Liver (tissue), 3 donors: Measurements from ENCODE around the gene FAM20C.

ENCODE experiments used
- EGR1 ChIP-seq, 2 donors: IDR thresholded peaks; 2 replicates each; pipeline ENCODE4 v1.6.1; 2016 to 2018; ENCODE audit warnings: antibody characterized with exemption in 2 of 2, low read depth in 2 of 2
- FOXA1 ChIP-seq: IDR thresholded peaks from 2 replicates; pipeline ENCODE4 v1.6.1; 2016; ENCODE audit warnings: antibody characterized with exemption
- GABPA ChIP-seq, 2 donors: IDR thresholded peaks in 1 of 2; conservative IDR thresholded peaks in 1 of 2; 2 replicates each; pipeline ENCODE4 v1.6.1; 2016; ENCODE audit warnings: antibody characterized with exemption in 2 of 2, mild to moderate bottlenecking in 1 of 2, moderate library complexity in 1 of 2
- JUND ChIP-seq, 2 donors: IDR thresholded peaks; 2 replicates each; pipeline ENCODE4 v1.6.1; 2016; ENCODE audit warnings: antibody characterized with exemption in 2 of 2
- NR2F2 ChIP-seq: IDR thresholded peaks from 2 replicates; pipeline ENCODE4 v1.6.1; 2016; ENCODE audit warnings: antibody characterized with exemption
- RAD21 ChIP-seq, 2 donors: IDR thresholded peaks; 2 replicates each; pipeline ENCODE4 v1.6.1; 2016; ENCODE audit warnings: antibody characterized with exemption in 2 of 2, mild to moderate bottlenecking in 2 of 2
- SP1 ChIP-seq: IDR thresholded peaks from 2 replicates; pipeline ENCODE4 v1.6.1; 2018; ENCODE audit warnings: antibody characterized with exemption, mild to moderate bottlenecking
- TAF1 ChIP-seq: conservative IDR thresholded peaks from 2 replicates; pipeline ENCODE4 v1.6.1; 2016; ENCODE audit warnings: antibody characterized with exemption, mild to moderate bottlenecking
- YY1 ChIP-seq: IDR thresholded peaks from 2 replicates; pipeline ENCODE4 v1.6.1; 2016; ENCODE audit warnings: antibody characterized with exemption, mild to moderate bottlenecking
- TF ChIP-seq, protein P1 (sequence below): IDR thresholded peaks from 2 replicates; pipeline ENCODE4 v1.6.1; 2016; ENCODE audit warnings: antibody characterized with exemption, mild to moderate bottlenecking
- TF ChIP-seq, protein P2 (sequence below): fragments of 150-350 bp; IDR thresholded peaks from 2 replicates; pipeline ENCODE4 v1.5.1; 2017; ENCODE audit warnings: improper control_type of control experiment, low read depth, low read length; ENCODE audit not compliant: missing input control
- TF ChIP-seq, protein P3 (sequence below): IDR thresholded peaks from 2 replicates; pipeline ENCODE4 v1.6.1; 2016; ENCODE audit warnings: antibody characterized with exemption
- TF ChIP-seq, protein P4 (sequence below): IDR thresholded peaks from 2 replicates; pipeline ENCODE4 v1.6.1; 2016; ENCODE audit warnings: antibody characterized with exemption
- donor health status: healthy.
- donor health status: healthy.

DNA sequence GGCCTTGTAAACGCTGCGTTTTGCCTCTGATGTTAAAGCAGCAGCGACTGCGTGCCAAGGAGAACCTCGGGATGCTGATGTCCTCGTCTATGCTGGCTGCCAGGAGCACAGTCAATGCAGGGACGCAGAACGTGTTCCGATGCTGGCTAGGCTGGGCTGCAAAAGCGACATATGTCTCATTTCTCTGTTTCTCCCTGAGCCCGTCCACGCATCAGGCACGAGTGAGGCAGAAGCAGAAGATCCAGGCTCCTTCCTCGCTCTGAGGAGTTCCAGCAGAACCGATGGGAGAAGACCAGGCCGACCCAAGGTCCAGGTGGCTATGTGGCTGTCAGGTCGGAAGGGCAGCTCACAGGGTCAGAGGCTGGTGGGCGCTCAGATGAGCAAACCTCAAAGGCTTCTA, 93.9 kb downstream of the FAM20C start:
- TF ChIP-seq EGR1 (IDR thresholded peaks at IDR 0.05; ENCODE audit: low read depth in 2 of 2) (no peak), TAF1 (no peak), JUND (IDR thresholded peaks at IDR 0.05) (no peak), RAD21 (IDR thresholded peaks at IDR 0.05) (no peak), NR2F2 (no peak), FOXA1 (no peak), YY1 (no peak), SP1 (no peak), GABPA (IDR thresholded peaks at IDR 0.05 in 1 of 2, conservative IDR thresholded peaks at IDR 0.05 in 1 of 2) (no peak)
- TF ChIP-seq, protein P1, sequence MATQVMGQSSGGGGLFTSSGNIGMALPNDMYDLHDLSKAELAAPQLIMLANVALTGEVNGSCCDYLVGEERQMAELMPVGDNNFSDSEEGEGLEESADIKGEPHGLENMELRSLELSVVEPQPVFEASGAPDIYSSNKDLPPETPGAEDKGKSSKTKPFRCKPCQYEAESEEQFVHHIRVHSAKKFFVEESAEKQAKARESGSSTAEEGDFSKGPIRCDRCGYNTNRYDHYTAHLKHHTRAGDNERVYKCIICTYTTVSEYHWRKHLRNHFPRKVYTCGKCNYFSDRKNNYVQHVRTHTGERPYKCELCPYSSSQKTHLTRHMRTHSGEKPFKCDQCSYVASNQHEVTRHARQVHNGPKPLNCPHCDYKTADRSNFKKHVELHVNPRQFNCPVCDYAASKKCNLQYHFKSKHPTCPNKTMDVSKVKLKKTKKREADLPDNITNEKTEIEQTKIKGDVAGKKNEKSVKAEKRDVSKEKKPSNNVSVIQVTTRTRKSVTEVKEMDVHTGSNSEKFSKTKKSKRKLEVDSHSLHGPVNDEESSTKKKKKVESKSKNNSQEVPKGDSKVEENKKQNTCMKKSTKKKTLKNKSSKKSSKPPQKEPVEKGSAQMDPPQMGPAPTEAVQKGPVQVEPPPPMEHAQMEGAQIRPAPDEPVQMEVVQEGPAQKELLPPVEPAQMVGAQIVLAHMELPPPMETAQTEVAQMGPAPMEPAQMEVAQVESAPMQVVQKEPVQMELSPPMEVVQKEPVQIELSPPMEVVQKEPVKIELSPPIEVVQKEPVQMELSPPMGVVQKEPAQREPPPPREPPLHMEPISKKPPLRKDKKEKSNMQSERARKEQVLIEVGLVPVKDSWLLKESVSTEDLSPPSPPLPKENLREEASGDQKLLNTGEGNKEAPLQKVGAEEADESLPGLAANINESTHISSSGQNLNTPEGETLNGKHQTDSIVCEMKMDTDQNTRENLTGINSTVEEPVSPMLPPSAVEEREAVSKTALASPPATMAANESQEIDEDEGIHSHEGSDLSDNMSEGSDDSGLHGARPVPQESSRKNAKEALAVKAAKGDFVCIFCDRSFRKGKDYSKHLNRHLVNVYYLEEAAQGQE = no peak
- TF ChIP-seq, protein P2, sequence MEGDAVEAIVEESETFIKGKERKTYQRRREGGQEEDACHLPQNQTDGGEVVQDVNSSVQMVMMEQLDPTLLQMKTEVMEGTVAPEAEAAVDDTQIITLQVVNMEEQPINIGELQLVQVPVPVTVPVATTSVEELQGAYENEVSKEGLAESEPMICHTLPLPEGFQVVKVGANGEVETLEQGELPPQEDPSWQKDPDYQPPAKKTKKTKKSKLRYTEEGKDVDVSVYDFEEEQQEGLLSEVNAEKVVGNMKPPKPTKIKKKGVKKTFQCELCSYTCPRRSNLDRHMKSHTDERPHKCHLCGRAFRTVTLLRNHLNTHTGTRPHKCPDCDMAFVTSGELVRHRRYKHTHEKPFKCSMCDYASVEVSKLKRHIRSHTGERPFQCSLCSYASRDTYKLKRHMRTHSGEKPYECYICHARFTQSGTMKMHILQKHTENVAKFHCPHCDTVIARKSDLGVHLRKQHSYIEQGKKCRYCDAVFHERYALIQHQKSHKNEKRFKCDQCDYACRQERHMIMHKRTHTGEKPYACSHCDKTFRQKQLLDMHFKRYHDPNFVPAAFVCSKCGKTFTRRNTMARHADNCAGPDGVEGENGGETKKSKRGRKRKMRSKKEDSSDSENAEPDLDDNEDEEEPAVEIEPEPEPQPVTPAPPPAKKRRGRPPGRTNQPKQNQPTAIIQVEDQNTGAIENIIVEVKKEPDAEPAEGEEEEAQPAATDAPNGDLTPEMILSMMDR = no peak
- TF ChIP-seq, protein P3, sequence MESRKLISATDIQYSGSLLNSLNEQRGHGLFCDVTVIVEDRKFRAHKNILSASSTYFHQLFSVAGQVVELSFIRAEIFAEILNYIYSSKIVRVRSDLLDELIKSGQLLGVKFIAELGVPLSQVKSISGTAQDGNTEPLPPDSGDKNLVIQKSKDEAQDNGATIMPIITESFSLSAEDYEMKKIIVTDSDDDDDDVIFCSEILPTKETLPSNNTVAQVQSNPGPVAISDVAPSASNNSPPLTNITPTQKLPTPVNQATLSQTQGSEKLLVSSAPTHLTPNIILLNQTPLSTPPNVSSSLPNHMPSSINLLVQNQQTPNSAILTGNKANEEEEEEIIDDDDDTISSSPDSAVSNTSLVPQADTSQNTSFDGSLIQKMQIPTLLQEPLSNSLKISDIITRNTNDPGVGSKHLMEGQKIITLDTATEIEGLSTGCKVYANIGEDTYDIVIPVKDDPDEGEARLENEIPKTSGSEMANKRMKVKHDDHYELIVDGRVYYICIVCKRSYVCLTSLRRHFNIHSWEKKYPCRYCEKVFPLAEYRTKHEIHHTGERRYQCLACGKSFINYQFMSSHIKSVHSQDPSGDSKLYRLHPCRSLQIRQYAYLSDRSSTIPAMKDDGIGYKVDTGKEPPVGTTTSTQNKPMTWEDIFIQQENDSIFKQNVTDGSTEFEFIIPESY = no peak
- TF ChIP-seq, protein P4, sequence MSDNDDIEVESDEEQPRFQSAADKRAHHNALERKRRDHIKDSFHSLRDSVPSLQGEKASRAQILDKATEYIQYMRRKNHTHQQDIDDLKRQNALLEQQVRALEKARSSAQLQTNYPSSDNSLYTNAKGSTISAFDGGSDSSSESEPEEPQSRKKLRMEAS = no peak
